ENCODE measurements around the gene KIF1C. TPM values are rescaled to one million over a fixed set of nuclear protein-coding genes. Genes with fewer than 3 reads are reported as not detected.
"Not testable (repeated sequence)": the region's sequence is repeated elsewhere in the genome, so short reads cannot be mapped to it uniquely, and the experiment has no call there.

Gene KIF1C
- total RNA-seq, 1 experiment from 2014 or later = 121 TPM

DNA sequence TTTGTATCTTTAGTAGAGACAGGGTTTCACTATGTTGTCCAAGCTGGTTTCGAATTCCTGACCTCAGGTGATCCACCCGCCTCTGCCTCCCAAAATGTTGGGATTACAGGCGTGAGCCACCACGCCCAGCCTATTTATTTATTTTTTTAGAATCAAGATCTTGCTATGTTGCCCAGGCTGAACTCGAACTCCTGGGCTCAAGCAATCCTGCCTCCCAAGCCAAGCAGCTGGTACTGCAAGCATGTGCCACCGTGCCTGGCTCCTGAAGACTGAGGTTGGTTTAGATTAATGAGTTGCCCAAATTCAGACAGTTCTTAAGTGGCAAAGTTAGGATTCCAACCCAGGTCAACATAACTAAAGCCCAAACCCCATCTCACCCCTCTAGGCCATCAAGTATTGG, 29.5 kb downstream of the KIF1C start (continued):
- TF ChIP-seq, protein P1, sequence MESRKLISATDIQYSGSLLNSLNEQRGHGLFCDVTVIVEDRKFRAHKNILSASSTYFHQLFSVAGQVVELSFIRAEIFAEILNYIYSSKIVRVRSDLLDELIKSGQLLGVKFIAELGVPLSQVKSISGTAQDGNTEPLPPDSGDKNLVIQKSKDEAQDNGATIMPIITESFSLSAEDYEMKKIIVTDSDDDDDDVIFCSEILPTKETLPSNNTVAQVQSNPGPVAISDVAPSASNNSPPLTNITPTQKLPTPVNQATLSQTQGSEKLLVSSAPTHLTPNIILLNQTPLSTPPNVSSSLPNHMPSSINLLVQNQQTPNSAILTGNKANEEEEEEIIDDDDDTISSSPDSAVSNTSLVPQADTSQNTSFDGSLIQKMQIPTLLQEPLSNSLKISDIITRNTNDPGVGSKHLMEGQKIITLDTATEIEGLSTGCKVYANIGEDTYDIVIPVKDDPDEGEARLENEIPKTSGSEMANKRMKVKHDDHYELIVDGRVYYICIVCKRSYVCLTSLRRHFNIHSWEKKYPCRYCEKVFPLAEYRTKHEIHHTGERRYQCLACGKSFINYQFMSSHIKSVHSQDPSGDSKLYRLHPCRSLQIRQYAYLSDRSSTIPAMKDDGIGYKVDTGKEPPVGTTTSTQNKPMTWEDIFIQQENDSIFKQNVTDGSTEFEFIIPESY (IDR thresholded peaks at IDR 0.05; ENCODE audit: extremely low read depth, insufficient replicate concordance, low read length) = no peak
- no peak for TF ChIP-seq POLR2A (IDR thresholded peaks at IDR 0.05; ENCODE audit: borderline replicate concordance, extremely low read depth, insufficient read depth, insufficient read length)

DNA sequence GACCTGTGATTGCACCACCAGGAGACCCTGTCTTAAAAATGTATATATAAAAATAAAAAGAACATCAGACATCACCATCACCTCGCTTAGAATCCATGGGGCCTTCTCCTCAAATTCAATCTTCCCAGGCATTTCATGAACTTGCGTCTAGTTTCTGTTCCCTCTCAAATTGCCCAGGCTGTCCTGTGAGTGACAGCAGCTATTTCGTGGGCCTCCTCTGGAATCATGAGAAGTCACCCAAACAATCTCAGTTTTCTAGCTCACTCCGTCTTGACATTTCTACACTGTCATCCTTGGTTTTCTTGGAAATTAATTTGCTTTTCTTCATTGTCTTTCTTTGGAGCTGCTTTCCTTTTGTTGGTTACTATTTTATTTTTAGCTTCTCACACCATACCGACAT, 30.2 kb downstream of the KIF1C start:
- POLR2A ChIA-PET = no interaction called here
- RAD21 ChIA-PET (ENCODE audit: low non-redundant PET in 1 of 2, low total read pairs in 2 of 2, uncharacterized antibody in 2 of 2, unreplicated experiment in 2 of 2) = interaction anchor here in 1 of 2 experiments (0.7 kb wide), 1 partner anchor 181 kb away, joined by 3 read pairs; no protein-coding TSS in a partner anchor
- CTCF ChIA-PET = no interaction called here
- TF ChIP-seq SP1 (IDR thresholded peaks at IDR 0.05; ENCODE audit: low read depth) (no peak), TCF7L2 (IDR thresholded peaks at IDR 0.05; ENCODE audit: borderline replicate concordance, extremely low read depth, insufficient read depth, insufficient read length) (no peak), ELF1 (IDR thresholded peaks at IDR 0.05; ENCODE audit: borderline replicate concordance, low read depth) (no peak), EZH2phosphoT487 (IDR thresholded peaks at IDR 0.05; ENCODE audit: borderline replicate concordance) (no peak), ZNF274 (IDR thresholded peaks at IDR 0.05; ENCODE audit: low read depth, low read length) (no peak), POLR2A (IDR thresholded peaks at IDR 0.05; ENCODE audit: borderline replicate concordance, extremely low read depth, insufficient read depth, insufficient read length) (no peak), YY1 (IDR thresholded peaks at IDR 0.05; ENCODE audit: extremely low read depth, insufficient replicate concordance, low read depth, low read length) (no peak)
- no peaks in the 10 kb centered on the region for H4K20me1 ChIP-seq (ENCODE audit: insufficient read depth)
- no peak overlapping the region for H3K27ac ChIP-seq (ENCODE audit: low read depth, low read length)
- H3K9me2 ChIP-seq (ENCODE audit: insufficient read depth) = no peaks in the 10 kb centered on the region
- H3K79me2 ChIP-seq (ENCODE audit: insufficient read depth, low read length) = no peaks in the 10 kb centered on the region
- BruUV-seq (replicated peaks) = no TSS peak
- no peak overlapping the region for H3K4me3 ChIP-seq (replicated peaks in 1 of 2; ENCODE audit: low read depth in 1 of 2, low read length in 2 of 2)
- H3K36me3 ChIP-seq (ENCODE audit: control insufficient read depth in 1 of 2, insufficient read depth in 2 of 2, low read length in 2 of 2) = no peaks in the 10 kb centered on the region; a peak in 1 of 4 replicates
- no peaks in the 10 kb centered on the region for H3K9me3 ChIP-seq (ENCODE audit: control insufficient read depth in 1 of 2, insufficient read depth in 1 of 2, low read depth in 1 of 2, low read length in 2 of 2)
- H3K9ac ChIP-seq (ENCODE audit: low read length) = no peak overlapping the region
- intact Hi-C loops (cut with micrococcal nuclease) = no loop called here
- no peak for DNase-seq (ENCODE audit: low read depth, low spot score)
- H3K27me3 ChIP-seq (ENCODE audit: insufficient read depth, low read length) = no peaks in the 10 kb centered on the region
- H3K4me2 ChIP-seq (ENCODE audit: low read length) = no peak overlapping the region
- peaks cover 7 to 19% of the 10 kb centered on the region in 2 experiments; a peak in 3 of 4 replicates for H3K4me1 ChIP-seq (ENCODE audit: control insufficient read depth in 1 of 2, insufficient read depth in 2 of 2, low read length in 2 of 2)
- H2AFZ ChIP-seq (ENCODE audit: low read depth, low read length, poor library complexity, severe bottlenecking) = no peak overlapping the region
- no peak for ATAC-seq

DNA sequence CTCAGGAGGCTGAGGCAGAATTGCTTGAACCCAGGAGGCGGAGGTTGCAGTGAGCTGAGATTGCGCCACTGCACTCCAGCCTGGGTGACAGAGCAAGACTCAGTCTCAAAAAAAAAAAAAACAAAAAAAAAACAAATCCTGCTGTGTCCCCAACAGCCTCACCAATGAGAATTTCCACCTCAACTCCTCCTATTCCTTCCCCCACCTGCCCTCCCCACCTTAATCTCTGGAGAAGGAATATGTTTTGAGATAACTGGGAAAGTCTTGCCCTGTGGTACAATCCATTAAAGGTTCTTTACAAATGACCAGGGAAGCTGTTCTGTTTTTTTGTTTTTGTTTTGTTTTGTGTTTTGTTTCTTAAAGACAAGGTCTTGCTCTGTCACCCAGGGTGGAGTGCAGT, 32.4 kb downstream of the KIF1C start:
- H2AFZ ChIP-seq (ENCODE audit: low read depth, low read length, poor library complexity, severe bottlenecking); BruUV-seq (replicated peaks); H3K9me2 ChIP-seq (ENCODE audit: insufficient read depth); H3K36me3 ChIP-seq (ENCODE audit: control insufficient read depth in 1 of 2, insufficient read depth in 2 of 2, low read length in 2 of 2); H3K9ac ChIP-seq (ENCODE audit: low read length); H3K9me3 ChIP-seq (ENCODE audit: control insufficient read depth in 1 of 2, insufficient read depth in 1 of 2, low read depth in 1 of 2, low read length in 2 of 2); ATAC-seq; H3K79me2 ChIP-seq (ENCODE audit: insufficient read depth, low read length); H3K27me3 ChIP-seq (ENCODE audit: insufficient read depth, low read length); intact Hi-C loops (cut with micrococcal nuclease); H3K27ac ChIP-seq (ENCODE audit: low read depth, low read length); H4K20me1 ChIP-seq (ENCODE audit: insufficient read depth); H3K4me2 ChIP-seq (ENCODE audit: low read length); RAD21 ChIA-PET (ENCODE audit: low non-redundant PET in 1 of 2, low total read pairs in 2 of 2, uncharacterized antibody in 2 of 2, unreplicated experiment in 2 of 2); POLR2A ChIA-PET; H3K4me3 ChIP-seq (replicated peaks in 1 of 2; ENCODE audit: low read depth in 1 of 2, low read length in 2 of 2); DNase-seq (ENCODE audit: low read depth, low spot score): not testable (repeated sequence)
- H3K4me1 ChIP-seq (ENCODE audit: control insufficient read depth in 1 of 2, insufficient read depth in 2 of 2, low read length in 2 of 2) = peaks cover 3 to 11% of the 10 kb centered on the region in 2 experiments; a peak in 3 of 4 replicates
- CTCF ChIA-PET = interaction anchor here (0.6 to 1.2 kb wide), 3 partner anchors 32 to 913 kb away, joined by 3 to 4 read pairs (median 3); no protein-coding TSS in a partner anchor
